LNCaP clone FGC (cell line): ENCODE results near the gene C17orf75.
A peak's percentile ranks its signal among the peaks of the same experiment; 100 is the strongest.

Source experiments
- DNase-seq: peaks from one replicate; pipeline ENCODE4 v3.0.0-alpha.2; 2011; ENCODE audit warnings: low read depth
- H3K4me3 ChIP-seq: 2 replicates; pipeline ENCODE4 v1.5.1; 2011; ENCODE audit warnings: mild to moderate bottlenecking, low read depth, low read length, control low read depth
- TF ChIP-seq, protein P1 (sequence below): IDR thresholded peaks from 2 replicates; pipeline ENCODE4 v1.5.1; 2012; ENCODE audit warnings: mild to moderate bottlenecking; ENCODE audit not compliant: control insufficient read depth, insufficient read depth; ENCODE audit errors: extremely low read depth

C17orf75 gene

DNA sequence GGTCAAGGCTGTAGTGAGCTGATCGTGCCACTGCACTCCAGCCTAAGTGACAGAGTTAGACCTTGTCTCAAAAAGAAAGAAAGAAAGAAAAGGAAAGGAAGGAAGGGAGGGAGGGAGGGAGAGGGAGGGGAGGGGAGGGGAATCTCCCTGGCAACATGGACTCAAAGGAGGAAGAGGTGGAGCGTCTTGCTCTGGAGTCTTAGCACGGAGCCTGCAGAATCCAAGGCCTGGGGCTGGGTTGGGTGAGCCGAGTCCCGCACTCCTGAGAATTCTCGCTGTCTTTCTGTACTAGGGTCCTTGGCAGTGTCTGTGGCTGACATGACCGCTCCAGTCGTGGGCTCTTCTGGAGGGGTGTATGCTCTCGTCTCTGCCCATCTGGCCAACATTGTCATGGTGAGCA, 36.9 kb downstream of the C17orf75 start:
- TF ChIP-seq, protein P1, sequence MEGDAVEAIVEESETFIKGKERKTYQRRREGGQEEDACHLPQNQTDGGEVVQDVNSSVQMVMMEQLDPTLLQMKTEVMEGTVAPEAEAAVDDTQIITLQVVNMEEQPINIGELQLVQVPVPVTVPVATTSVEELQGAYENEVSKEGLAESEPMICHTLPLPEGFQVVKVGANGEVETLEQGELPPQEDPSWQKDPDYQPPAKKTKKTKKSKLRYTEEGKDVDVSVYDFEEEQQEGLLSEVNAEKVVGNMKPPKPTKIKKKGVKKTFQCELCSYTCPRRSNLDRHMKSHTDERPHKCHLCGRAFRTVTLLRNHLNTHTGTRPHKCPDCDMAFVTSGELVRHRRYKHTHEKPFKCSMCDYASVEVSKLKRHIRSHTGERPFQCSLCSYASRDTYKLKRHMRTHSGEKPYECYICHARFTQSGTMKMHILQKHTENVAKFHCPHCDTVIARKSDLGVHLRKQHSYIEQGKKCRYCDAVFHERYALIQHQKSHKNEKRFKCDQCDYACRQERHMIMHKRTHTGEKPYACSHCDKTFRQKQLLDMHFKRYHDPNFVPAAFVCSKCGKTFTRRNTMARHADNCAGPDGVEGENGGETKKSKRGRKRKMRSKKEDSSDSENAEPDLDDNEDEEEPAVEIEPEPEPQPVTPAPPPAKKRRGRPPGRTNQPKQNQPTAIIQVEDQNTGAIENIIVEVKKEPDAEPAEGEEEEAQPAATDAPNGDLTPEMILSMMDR, result no peak
- DNase-seq, result no peak
- no peak overlapping the region for H3K4me3 ChIP-seq

DNA sequence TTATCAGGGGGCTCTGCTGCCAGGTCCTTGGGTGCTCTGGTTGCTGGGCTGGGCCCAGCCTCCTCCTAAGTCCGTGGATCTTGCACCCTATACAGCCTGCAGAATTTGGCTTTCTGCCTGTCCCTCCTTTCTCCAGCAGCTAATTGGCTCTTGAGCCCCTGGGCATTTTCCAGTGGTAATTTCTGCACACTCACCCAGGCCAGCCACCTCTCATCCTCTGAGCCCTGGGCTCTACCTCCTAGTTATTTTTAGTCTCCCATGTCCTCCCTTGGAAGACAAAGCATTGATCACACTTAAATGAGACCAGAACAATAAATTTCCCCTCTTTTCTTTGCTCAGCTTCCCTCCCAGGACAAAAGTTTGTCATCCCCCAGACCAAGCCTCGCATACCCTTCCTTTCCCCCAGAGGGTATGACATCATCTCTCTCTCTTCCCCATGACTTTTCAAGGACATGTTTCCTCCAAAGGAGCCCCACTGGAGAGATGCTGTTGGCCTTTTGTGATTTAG, 38.1 kb downstream of the C17orf75 start:
- DNase-seq, result no peak
- TF ChIP-seq, protein P1, result no peak
- H3K4me3 ChIP-seq, result no peak overlapping the region

DNA sequence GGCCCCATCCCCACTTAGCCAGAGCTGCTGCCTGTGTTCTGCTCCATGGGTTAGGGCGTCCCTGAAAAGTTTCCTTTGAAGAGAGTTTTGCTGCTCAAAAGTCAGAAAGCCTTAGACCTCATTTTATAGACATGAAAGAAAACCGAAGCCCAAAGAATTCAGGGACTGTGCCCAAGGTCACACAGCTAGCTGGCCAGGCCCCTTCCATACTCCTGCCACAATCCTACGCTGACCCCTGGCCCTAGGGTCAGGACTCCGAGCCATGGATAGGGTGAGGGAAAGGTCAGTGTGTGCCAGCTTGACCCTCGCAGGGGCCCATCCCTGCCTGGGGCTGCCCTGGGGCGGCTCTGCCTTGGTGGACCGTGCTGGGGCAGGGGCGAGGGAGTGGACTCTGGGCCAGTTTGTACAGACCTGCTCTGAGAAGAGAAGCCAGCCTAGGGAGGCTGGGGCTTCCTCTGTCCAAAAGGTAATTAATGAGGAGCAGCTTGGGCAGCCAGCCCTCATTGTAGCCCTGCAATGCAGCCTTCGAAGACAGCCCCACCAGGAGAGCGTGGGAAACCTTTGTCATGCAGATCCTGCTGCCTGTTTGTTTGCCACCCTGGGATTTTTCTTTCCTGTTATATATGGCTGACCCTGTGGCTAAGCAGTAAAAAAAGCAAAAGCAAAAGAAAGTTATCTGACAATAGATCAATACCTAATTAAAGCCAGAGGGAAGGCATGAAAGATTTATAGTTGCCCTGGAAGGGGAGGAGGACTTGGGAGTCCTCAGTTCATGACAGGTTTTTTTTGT, 38.9 kb downstream of the C17orf75 start:
- no peak overlapping the region for H3K4me3 ChIP-seq
- DNase-seq, result no peak

DNA sequence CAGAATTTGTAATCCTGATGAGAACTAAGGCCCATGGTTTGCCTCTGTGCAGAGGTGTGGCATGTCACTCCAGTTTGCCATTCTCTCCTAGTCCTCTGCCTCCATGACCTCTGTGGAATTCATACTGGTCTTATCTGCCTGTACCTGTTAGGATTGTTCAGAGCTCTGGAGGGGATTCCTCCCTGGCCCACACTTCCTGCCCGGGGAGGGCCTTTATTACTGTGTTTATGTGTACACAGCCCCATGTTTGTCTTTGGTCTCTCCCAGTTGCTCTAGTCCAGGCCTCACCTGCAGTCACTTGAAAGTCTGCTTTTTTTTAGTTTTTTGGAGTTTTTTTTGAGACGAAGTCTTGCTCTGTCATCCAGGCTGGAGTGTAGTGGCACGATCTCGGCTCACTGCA, 39.9 kb downstream of the C17orf75 start:
- no peak overlapping the region for H3K4me3 ChIP-seq
- no peak for DNase-seq
- TF ChIP-seq, protein P1, result no peak

More for the DNA sequence above, 38.9 kb downstream of the C17orf75 start:
- TF ChIP-seq, protein P1, result no peak

DNA sequence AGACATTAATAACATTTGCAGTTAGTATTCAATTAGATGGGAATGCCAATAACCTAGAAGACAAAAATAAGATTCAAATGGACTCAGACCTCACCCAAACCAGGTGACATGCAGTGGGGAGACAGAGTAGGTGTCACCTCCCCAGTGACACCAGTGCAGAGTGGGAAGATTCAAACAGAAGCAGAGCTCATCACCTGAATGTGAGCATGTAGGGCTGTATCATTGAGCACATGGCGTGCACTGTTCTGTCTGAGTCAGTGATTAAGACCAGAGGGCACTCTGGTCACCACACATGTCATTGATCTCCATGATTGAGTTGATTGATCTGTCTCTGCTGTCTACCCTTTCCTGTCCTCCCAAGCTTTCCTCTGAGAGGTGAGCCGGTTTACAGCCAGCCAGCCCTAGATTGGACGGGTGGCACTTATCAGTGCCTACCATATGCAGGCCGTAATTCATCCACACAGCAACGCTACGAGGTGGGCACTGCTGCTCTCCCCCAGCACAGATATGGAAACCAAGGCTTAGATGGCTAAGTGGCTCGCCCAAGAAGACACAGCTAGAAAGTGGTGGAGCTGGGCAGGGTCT, 42.3 kb downstream of the C17orf75 start:
- H3K4me3 ChIP-seq, result no peak overlapping the region
- no peak for DNase-seq

DNA sequence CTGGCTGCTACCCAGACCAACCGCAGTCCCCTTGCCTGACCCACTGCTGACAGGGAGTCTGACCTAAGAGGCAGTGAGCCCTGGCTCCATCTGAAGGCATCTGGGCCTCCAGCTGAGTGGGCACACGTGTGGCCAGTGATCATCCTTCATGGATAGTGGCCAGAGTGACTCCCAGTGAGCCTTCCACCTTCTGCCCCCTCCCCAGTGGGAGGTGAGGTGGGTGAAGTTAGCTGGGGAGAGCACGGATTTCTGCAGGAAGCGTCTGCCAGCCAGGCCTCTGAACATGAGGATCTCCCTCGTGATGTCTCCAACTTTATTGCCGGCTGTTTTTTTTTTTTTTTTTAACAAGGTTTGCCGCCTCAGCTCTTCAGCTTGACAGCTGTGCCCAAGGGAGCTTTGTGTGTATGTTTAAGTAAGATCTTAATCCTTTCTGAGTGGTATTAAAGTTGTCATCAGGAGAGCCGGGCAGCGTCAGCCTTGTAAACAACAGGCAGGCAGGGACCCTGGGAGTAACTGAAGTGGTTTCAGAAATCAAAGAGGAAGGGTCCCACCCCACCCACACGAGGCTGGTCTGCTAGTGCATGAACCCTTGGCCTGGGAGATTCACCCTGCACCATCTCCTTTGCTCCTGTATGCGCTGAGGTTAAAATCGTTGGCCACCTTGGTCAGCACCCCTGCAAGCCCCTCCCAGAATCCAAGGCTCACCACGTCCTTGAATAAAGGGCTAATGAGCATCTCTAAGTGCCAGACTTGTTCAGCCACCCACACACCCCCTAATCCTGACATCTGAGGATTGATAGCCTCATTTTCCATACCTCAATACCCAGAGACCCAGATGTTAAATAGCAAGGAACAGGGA, 43.0 kb downstream of the C17orf75 start:
- peak; percentile 72 for DNase-seq
- H3K4me3 ChIP-seq, result no peak overlapping the region
- TF ChIP-seq, protein P1, result no peak

More for the DNA sequence above, 42.3 kb downstream of the C17orf75 start:
- TF ChIP-seq, protein P1, result no peak
